ENCODE results near the gene FAM229A.

Gene FAM229A

DNA sequence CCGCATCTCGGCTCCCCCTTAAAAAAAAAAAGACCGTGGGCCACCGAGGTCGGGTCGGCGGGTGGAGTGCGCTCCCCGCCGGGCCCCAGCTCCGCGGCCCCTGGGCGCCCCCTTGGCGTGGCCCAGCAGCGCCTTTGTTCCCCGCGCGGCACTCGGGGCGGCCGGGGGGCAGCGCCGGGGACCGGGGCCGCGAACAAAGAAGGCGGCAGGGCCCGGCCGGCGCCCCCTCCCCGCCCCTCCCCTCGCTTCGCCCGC is 26.8 kb downstream of the FAM229A start:
- in situ Hi-C loops (cut with HindIII; ENCODE audit: low sequenced_read_pairs) = no loop called here
- peak overlapping the region; percentile 69 for H3K4me3 ChIP-seq (ENCODE audit: low read depth, low read length)
- no peak for DNase-seq (ENCODE audit: low read depth, low spot score)
- TF ChIP-seq, protein P1, sequence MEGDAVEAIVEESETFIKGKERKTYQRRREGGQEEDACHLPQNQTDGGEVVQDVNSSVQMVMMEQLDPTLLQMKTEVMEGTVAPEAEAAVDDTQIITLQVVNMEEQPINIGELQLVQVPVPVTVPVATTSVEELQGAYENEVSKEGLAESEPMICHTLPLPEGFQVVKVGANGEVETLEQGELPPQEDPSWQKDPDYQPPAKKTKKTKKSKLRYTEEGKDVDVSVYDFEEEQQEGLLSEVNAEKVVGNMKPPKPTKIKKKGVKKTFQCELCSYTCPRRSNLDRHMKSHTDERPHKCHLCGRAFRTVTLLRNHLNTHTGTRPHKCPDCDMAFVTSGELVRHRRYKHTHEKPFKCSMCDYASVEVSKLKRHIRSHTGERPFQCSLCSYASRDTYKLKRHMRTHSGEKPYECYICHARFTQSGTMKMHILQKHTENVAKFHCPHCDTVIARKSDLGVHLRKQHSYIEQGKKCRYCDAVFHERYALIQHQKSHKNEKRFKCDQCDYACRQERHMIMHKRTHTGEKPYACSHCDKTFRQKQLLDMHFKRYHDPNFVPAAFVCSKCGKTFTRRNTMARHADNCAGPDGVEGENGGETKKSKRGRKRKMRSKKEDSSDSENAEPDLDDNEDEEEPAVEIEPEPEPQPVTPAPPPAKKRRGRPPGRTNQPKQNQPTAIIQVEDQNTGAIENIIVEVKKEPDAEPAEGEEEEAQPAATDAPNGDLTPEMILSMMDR (IDR thresholded peaks at IDR 0.05; ENCODE audit: low read depth, low read length) = no peak

DNA sequence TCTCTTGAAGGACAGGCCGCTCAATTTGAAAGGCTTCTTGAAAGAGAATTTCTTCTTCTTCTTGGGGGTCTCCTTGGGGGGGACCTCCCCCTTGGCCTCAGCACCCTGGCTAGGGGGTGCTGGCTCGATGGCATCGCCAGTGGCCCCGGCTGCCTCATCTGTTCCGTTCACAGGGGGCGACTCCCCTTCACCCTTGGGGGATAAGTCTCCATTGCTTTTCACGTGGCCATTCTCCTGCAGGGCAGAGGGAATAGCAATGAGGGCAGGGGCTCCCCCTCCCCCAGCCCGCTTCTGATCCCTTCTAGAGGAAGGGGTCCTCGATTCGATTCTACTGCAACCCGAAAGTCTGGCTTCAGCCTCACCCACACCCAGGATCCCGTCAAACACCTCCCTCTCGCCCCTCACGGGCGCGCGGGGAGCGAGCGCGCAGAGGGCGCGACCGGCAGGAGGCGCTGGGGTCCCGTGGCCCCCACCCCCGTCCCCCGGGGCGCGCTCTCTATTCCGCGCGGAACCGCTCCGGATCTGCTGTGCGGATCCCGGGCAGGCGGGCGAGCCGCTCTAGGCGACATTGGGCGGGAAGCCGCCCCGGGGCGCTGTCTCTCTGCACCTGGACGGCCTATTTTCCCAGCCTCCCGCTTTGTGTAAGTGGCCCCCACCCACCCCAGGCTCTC is 27.3 kb downstream of the FAM229A start:
- in situ Hi-C loops (cut with HindIII; ENCODE audit: low sequenced_read_pairs) = no loop called here
- TF ChIP-seq, protein P1 (IDR thresholded peaks at IDR 0.05; ENCODE audit: low read depth, low read length) = peak; percentile 78
- H3K4me3 ChIP-seq (ENCODE audit: low read depth, low read length) = peak overlapping the region; percentile 69
- DNase-seq (ENCODE audit: low read depth, low spot score) = no peak

DNA sequence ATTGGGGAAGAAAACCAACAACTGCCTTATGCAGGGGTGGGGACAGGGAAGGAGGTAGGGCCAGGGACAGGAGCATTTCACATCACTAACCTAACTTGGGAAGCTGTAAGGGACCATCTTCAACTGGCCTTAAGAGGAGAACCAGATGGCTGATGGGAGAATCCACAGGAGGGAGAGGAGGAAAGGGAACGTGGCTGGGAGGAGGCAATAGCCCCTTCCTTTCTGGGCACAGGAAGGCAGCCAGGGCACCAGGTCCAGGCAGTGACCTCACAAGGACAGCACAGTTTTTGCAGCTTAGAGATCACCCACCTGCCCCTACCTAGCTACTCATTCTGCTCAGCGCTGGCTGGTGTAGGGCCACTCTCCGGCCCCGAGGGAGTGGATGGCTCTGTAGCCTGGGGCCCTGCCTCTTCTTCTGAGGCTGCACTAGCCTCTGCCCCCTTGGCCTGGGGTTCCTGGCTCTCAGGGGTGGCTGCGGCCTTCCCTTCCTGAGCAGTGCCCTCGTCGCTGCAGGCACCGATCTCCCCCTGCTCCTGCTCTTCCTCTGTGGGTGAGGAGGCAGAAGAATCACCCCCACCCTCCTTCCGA is 27.9 kb downstream of the FAM229A start:
- no peak for DNase-seq (ENCODE audit: low read depth, low spot score)
- TF ChIP-seq, protein P1 (IDR thresholded peaks at IDR 0.05; ENCODE audit: low read depth, low read length) = no peak
- peak overlapping the region; percentile 69 for H3K4me3 ChIP-seq (ENCODE audit: low read depth, low read length)
- in situ Hi-C loops (cut with HindIII; ENCODE audit: low sequenced_read_pairs) = no loop called here

DNA sequence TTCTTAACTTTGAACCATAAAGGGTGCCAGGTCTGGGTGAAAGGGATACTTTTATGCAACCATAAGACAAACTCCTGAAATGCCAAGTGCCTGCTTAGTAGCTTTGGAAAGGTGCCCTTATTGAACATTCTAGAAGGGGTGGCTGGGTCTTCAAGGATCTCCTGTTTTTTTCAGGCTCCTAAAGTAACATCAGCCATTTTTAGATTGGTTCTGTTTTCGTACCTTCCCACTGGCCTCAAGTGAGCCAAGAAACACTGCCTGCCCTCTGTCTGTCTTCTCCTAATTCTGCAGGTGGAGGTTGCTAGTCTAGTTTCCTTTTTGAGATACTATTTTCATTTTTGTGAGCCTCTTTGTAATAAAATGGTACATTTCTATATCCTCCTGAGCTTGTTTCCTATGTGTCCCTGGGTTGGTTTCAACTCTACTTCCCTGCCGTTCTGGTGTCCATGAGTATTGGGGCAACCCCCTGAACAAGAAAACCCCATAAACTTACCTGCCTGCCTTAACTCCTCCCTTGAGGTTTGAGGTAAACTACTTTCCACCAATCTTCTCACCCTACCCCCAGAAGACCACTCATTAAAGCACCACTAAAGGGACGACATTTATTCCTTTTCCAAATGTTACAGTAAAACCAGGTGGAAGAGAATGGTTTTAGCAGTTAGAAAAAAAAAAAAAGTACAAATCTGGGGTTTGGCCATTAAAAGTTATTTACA is 28.9 kb downstream of the FAM229A start:
- TF ChIP-seq, protein P1 (IDR thresholded peaks at IDR 0.05; ENCODE audit: low read depth, low read length) = no peak
- in situ Hi-C loops (cut with HindIII; ENCODE audit: low sequenced_read_pairs) = no loop called here
- no peak overlapping the region for H3K4me3 ChIP-seq (ENCODE audit: low read depth, low read length)
- DNase-seq (ENCODE audit: low read depth, low spot score) = no peak

DNA sequence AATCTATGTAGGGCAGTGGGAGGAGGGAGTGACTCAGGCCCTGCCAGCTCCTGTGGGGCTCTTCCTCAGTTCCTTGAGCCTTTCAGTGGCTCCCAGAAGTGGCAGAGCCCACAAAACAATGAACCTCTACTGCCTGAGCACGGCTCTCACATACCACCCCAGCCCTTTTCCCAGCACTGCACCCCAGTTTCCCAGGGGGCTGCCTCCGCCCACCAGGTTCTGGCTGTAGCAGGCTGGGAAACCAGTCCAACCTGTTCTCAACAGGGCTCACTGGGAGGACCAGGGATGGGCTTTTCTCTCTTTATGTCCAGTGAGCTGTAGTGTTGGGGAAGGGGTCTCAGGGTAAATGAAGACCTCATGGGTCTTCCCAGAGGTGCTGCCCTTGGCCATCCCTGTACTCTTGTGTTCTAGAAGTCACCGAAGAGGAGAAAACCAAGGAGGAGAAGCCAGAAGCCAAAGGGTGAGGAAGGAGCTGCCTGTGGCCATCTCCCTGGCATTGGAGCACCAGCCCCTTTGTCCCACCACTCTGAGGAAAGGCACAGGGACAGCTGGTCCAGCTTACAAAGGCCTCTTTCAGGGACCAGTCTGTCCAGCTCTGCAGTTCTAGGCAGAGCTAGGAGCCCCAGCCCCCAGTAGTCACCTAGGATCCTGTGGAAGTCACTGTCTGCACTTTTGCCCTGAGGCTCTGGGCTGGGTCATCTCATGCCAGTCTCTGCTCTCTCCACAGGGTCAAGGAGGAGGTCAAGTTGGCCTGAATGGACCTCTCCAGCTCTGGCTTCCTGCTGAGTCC is 29.8 kb downstream of the FAM229A start:
- in situ Hi-C loops (cut with HindIII; ENCODE audit: low sequenced_read_pairs) = no loop called here
- H3K4me3 ChIP-seq (ENCODE audit: low read depth, low read length) = no peak overlapping the region
- no peak for DNase-seq (ENCODE audit: low read depth, low spot score)
- TF ChIP-seq, protein P1 (IDR thresholded peaks at IDR 0.05; ENCODE audit: low read depth, low read length) = no peak

DNA sequence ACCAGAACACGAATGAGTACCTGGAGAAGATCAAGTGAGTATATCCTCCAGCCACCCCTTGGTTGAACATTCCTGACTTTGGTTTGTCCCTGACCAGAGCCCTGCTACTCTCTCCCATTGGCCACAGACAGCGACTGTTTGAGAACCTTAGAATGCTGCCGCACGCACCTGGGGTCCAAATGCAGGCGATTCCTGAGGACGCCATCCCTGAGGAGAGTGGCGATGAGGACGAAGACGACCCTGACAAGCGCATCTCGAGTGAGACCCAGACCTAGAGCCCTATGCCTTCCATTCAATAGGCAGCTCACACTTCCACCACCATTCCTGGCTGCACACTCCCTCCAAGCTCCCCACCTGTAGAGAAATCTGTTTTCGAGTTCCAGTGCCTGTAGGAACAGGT is 30.7 kb downstream of the FAM229A start:
- in situ Hi-C loops (cut with HindIII; ENCODE audit: low sequenced_read_pairs) = no loop called here
- TF ChIP-seq, protein P1 (IDR thresholded peaks at IDR 0.05; ENCODE audit: low read depth, low read length) = no peak
- no peak overlapping the region for H3K4me3 ChIP-seq (ENCODE audit: low read depth, low read length)
- no peak for DNase-seq (ENCODE audit: low read depth, low spot score)
